Head of caudate nucleus (tissue), 42 donors: ENCODE results near the gene ZDHHC11B.
A peak's percentile ranks its signal among the peaks of the same experiment; 100 is the strongest.
"Not testable (repeated sequence)": the region's sequence is repeated elsewhere in the genome, so short reads cannot be mapped to it uniquely, and the experiment has no call there.

ENCODE experiments used
- DNase-seq, 42 donors: peaks; one replicate each; pipeline versions ENCODE4 v3.0.0 to v3.0.0-alpha.2; 2020 to 2021; ENCODE audit warnings: mixed read lengths in 7 of 42
- intact Hi-C: fragments of 100-400 bp; cut with DNase I; formaldehyde crosslinking; loops from one replicate; pipeline ENCODE4 v1.15.0; 2022

The ZDHHC11B gene

DNA sequence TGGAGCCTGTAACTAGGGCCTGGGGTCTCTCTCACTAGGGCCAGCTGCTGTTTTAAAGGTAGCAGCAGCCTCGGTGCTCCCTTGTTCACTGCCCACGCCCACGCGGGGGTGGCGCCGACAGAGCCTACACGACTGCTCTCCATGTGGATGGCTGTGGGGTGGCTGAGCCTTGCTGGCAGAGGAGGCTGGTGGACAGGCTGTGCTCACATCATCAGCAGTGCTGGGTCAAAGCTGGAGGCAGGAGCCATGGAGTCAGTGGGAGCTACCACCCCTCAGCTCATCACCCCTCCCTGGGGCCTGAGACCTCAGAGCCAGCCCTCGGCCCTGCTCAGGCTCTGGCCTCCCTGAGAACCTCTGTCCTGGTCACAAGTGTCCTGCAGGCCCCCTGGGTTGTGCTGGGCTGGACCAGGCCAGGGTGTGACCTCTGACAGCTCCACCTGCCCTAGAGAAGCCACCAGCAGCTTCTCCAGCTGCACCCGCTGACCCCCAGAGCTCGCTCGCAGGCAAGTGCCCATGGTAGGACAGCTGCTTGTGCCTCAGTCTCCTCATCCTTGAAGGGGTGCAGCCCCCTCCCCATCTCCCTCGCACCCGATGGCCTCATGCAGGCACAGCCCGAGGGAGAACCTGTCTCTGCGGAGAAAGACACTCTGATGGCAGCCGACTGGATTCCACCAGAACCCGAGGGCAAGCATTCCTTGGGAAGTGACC, 101.7 kb downstream of the ZDHHC11B start:
- intact Hi-C loops: not testable (repeated sequence)
- peak in 25 of 42 donors; percentile 7 to 80 (median 58) for DNase-seq

DNA sequence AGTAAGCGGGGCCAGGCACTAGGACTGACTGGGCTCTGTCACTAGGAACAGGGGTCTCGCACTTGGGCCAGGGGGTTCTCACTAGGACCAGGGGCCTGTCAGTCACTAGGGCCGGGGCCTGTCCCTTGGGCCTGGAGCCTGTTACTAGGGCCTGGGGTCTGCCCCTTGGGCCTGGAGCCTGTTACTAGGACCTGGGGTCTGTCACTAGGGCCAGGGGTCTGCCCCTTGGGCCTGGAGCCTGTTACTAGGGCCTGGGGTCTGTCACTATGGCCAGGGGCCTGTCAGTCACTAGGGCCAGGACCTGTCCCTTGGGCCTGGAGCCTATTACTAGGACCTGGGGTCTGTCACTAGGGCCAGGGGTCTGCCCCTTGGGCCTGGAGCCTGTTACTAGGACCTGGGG, 102.3 kb downstream of the ZDHHC11B start:
- DNase-seq: peak in 7 of 42 donors; percentile 1 to 31 (median 10)
- intact Hi-C loops: not testable (repeated sequence)

- peak in 8 of 42 donors; percentile 1 to 31 (median 8) for DNase-seq
- intact Hi-C loops: not testable (repeated sequence)
Measured at GRCh38 chr5:681317-682191, 103.0 kb downstream of the ZDHHC11B start.

DNA sequence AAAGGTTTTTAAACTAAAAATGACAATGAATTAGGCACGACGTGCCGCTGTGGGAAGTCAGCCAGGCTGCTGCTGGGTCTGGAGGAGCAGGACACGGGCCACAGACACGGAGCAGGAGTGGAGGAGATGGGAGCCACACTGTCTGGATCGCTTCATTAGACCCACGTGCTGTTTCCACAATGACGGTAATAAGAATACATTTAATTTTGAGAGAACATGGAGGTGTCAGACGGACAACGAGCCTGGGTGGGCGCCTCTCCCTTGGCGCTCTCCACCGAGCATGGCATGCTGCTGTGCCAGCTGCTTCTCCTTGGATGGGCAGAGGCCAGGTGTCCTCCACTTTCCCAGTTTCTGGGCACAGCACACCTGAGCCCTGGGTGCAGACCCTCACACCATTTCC, 103.7 kb downstream of the ZDHHC11B start:
- DNase-seq: peak in 12 of 42 donors; percentile 1 to 35 (median 12)
- intact Hi-C loops: not testable (repeated sequence)

- intact Hi-C loops: not testable (repeated sequence)
- DNase-seq: peak in 5 of 42 donors; percentile 7 to 28 (median 10)
Measured at GRCh38 chr5:680118-680795, 104.3 kb downstream of the ZDHHC11B start.

DNA sequence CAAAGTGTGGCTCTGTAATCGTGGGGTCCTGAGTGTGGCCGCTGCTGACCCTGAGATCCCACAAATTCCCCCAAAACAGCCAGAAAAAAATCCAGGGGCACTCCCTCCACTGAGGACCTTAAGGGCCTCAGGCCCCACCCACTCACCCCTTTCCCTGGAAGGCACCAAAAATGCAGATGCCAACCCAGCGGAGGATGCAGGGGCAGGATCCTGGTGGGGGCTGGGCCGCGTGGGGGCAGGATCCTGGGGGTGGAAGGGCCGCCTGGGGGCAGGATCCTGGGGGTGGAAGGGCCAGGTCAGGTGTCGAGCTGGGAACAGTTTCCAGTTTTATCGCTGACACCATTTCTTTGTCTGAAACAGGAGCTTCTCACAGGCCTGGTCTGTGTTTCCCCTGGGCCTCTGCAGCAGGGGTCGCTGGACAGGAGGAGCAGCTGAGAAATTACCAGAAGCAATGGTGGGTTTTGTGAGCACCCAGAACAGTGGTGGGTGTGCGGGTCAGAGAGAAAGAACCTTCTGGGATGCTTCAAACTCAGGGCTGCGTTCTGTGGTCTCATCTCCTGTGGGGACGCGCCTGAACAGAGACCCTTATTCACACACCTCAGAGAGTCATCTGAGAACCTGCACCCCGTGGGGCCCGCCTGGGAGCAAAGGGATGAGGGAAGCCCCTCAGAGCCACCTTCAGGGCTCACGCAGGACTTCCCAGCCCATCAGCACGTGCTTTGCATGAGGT, 105.2 kb downstream of the ZDHHC11B start:
- intact Hi-C loops: not testable (repeated sequence)
- DNase-seq: peak in 16 of 42 donors; percentile 1 to 42 (median 10)

- DNase-seq: peak in 17 of 42 donors; percentile 0 to 40 (median 5)
- intact Hi-C loops: not testable (repeated sequence)
Measured at GRCh38 chr5:678521-678920, 106.0 kb downstream of the ZDHHC11B start.

DNA sequence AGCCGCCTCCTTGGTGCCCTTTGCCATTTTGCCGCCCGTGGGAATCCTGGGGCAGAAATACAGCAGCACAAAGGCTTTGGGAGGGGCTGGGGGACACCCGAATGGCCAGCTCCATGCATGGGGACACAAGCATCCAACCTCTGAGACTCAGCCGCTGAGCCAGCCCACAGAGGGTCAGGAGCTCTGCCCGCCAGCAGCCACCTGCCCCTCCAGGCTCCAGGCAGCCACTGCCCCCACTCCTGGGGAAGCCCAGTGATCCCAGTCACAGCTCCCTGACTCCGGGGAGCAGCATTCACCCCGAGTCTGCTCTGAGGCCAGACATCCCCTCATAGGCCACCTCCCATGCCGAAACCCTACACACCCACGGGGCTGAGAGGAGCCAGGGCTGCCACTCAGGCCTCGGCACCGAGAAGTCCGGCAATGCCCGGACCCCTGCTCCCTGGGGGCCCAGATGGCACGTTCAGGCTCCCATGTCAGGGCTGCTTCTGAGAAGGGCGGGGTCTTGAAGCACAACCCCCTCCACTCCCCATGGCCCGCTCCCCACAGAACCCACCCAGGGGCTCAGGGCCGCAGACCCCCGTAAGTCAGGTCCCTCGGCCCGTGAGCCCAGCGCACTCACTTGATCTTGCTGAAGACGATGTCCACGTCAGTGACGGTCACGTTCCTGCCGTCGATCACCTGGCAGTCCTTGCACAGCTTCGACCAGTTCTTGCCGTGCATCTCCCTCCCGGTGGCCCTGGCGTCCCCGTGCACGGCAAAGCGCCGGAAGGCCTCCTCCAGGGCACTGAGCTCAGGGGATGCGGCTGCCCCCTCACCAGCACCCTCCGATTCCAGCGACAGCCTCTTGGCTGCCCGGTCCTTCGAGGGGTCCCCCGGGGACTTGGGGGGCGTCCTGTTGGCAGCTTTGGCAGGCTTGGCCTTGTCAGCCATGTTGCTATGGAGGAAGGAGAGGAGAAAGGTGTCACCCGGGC, 107.1 kb downstream of the ZDHHC11B start:
- intact Hi-C loops: no loop called here
- peak in 27 of 42 donors; percentile 1 to 45 (median 12) for DNase-seq

DNA sequence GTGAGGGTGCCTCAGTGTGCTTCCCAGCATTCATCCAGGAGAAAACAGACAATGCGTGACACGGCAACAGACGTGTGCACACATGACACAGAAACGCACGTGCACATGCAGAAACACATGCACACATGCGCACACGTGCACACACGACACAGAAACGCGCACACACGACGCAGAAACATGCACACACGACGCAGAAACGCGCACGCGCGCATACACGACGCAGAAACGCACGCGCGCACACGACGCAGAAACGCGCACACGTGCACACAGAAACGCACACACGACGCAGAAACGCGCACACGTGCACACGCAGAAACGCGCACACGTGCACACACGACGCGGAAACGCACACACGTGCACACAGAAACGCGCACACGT, 107.8 kb downstream of the ZDHHC11B start:
- peak in 4 of 42 donors; percentile 0 to 11 (median 5) for DNase-seq
- intact Hi-C loops: no loop called here

GRCh38 chr5:675871-676698, 108.4 kb downstream of the ZDHHC11B start:
- intact Hi-C loops: no loop called here
- DNase-seq: peak in 26 of 42 donors; percentile 1 to 42 (median 13)

- peak in 15 of 42 donors; percentile 1 to 42 (median 8) for DNase-seq
- intact Hi-C loops: no loop called here
Measured at GRCh38 chr5:675111-675870, 109.2 kb downstream of the ZDHHC11B start.

DNA sequence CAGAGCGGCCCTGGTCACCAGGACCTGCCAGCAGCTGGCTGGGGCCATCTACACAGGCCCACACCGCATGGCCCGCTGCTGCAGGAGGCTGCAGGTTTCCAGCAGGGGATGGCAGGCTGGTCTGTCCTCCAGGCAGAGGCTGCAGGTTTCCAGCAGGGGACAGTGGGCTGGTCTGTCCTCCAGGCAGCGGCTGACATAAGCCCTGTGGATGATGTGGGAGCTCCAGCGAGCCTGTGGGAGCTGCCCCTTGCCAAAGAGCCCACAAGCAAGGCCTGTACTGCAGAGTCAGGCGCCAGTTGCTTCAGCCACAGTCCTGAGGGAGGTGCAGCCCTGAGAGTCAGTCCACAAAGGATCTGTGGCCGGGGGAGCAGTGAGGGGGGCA, 109.9 kb downstream of the ZDHHC11B start:
- peak in 28 of 42 donors; percentile 24 to 84 (median 54) for DNase-seq
- intact Hi-C loops: loop anchor here (5.0 kb wide), 1 partner anchor 228 kb away; no protein-coding TSS in a partner anchor

GRCh38 chr5:673831-674629, 110.5 kb downstream of the ZDHHC11B start:
- DNase-seq: peak in 22 of 42 donors; percentile 4 to 54 (median 22)
- intact Hi-C loops: loop anchor here (5.0 kb wide), 1 partner anchor 228 kb away; no protein-coding TSS in a partner anchor

DNA sequence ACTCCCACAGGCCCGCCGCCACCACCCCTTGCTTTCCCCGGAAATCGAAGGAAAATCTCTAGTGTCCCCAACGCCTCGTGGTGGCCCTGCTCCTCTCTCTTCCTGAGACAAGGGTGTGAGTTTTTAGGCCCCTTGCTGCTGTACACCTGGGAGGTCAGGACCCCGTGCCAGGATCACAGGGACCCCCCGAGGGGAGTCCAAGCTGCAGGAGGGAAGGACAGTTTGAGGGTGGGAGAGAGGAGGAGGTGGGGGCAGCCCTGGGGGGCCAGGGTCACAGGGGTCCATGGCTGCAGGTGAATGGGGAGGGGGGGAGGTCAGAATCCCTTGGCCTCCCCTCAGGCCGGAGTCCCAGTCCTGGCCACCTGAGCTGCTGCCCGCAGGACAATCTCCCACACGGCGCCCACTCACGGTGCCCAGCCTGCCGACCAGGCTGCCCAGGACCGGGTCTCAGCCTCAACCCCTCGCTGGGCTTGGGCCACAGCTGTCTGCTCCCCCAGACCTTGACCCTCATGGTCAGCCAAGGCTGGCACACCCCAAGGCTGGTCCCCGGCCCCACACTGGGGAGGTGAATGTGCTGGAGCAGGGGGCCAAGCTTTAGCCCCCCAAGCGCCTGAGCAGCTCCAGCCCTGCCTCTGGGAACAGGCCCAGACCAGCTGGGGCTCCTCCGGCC, 111.2 kb downstream of the ZDHHC11B start:
- peak in 18 of 42 donors; percentile 2 to 49 (median 11) for DNase-seq
- intact Hi-C loops: loop anchor here (5.0 kb wide), 1 partner anchor 229 kb away; no protein-coding TSS in a partner anchor
